ENCODE measurements around the gene TBC1D5.
"Not testable (repeated sequence)": the region's sequence is repeated elsewhere in the genome, so short reads cannot be mapped to it uniquely, and the experiment has no call there.

Gene TBC1D5

DNA sequence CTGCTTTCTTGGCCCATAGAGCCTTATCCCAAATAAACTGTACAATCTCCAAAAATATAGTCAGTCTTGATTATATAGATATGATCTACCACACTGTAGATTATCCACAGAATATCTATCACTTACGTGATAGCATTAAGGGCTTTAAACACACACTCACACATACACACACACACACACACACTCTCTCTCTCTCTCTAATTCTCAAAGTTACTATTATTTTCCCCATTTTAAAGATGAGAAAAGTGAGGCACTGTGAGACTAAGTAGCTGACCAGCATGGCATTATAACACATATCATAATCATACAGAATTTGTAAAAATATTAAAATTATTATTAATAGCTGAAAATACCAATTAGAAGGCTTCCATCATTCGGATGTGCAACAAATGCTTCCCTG lies 4.2 kb downstream of the TBC1D5 start:
- Histone ChIP-seq H3K4me1 (ENCODE audit: low read depth, poor library complexity, severe bottlenecking) (peaks cover 10% of the 10 kb centered on the region), H3K36me3 (ENCODE audit: insufficient read depth) (no peaks in the 10 kb centered on the region), H3K79me2 (ENCODE audit: insufficient read depth, low read depth) (peaks cover 16% of the 10 kb centered on the region; the same call in 1 of the 2 replicates), H4K20me1 (ENCODE audit: insufficient read depth) (no peaks in the 10 kb centered on the region), H3K4me3 (IDR thresholded peaks at IDR 0.05; ENCODE audit: insufficient read depth, low read depth, low read length) (no peak overlapping the region), H2AFZ (ENCODE audit: low read depth) (no peak overlapping the region), H3K9ac (no peak overlapping the region), H3K4me2 (no peak overlapping the region), H3K27me3 (ENCODE audit: insufficient read depth, low read depth) (no peaks in the 10 kb centered on the region), H3K27ac (no peak overlapping the region)
- TF ChIP-seq, protein P1, sequence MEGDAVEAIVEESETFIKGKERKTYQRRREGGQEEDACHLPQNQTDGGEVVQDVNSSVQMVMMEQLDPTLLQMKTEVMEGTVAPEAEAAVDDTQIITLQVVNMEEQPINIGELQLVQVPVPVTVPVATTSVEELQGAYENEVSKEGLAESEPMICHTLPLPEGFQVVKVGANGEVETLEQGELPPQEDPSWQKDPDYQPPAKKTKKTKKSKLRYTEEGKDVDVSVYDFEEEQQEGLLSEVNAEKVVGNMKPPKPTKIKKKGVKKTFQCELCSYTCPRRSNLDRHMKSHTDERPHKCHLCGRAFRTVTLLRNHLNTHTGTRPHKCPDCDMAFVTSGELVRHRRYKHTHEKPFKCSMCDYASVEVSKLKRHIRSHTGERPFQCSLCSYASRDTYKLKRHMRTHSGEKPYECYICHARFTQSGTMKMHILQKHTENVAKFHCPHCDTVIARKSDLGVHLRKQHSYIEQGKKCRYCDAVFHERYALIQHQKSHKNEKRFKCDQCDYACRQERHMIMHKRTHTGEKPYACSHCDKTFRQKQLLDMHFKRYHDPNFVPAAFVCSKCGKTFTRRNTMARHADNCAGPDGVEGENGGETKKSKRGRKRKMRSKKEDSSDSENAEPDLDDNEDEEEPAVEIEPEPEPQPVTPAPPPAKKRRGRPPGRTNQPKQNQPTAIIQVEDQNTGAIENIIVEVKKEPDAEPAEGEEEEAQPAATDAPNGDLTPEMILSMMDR (conservative IDR thresholded peaks at IDR 0.05; ENCODE audit: low read depth, low read length): no peak

GRCh38 chr3:17737591-17737990 lies 4.8 kb downstream of the TBC1D5 start:
- Histone ChIP-seq H4K20me1 (ENCODE audit: insufficient read depth) (no peaks in the 10 kb centered on the region), H3K27ac (no peak overlapping the region), H3K4me1 (ENCODE audit: low read depth, poor library complexity, severe bottlenecking) (peaks cover 10% of the 10 kb centered on the region), H2AFZ (ENCODE audit: low read depth) (no peak overlapping the region), H3K4me3 (IDR thresholded peaks at IDR 0.05; ENCODE audit: insufficient read depth, low read depth, low read length) (no peak overlapping the region), H3K79me2 (ENCODE audit: insufficient read depth, low read depth) (peaks cover 16% of the 10 kb centered on the region; the same call in 1 of the 2 replicates), H3K36me3 (ENCODE audit: insufficient read depth) (no peaks in the 10 kb centered on the region), H3K4me2 (no peak overlapping the region), H3K9ac (no peak overlapping the region), H3K27me3 (ENCODE audit: insufficient read depth, low read depth) (no peaks in the 10 kb centered on the region)
- TF ChIP-seq, protein P1 (conservative IDR thresholded peaks at IDR 0.05; ENCODE audit: low read depth, low read length): no peak

DNA sequence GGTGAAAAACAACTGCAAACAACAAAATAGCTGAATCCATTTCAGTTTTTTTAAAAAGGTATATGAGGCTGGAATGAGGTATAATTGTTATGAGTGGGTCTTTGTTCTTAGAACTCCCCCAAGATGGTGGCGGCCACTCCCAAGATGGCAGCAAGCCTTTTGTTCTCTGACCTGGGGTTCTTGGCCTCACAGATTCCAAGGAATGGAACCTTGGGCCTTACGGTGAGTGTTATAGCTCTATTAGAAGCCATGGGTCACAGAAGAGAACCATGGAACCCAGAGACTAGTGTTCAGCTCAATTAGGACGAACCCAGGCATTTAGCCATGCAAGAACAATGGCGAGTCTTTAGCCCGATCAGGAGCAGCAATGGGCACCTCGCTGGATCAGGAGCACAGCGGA lies 7.1 kb downstream of the TBC1D5 start:
- not testable (repeated sequence) for H3K4me2 ChIP-seq; H3K9ac ChIP-seq; H3K27ac ChIP-seq; H3K36me3 ChIP-seq (ENCODE audit: insufficient read depth); H3K27me3 ChIP-seq (ENCODE audit: insufficient read depth, low read depth); H3K4me3 ChIP-seq (IDR thresholded peaks at IDR 0.05; ENCODE audit: insufficient read depth, low read depth, low read length); H2AFZ ChIP-seq (ENCODE audit: low read depth); H3K79me2 ChIP-seq (ENCODE audit: insufficient read depth, low read depth); H3K4me1 ChIP-seq (ENCODE audit: low read depth, poor library complexity, severe bottlenecking); H4K20me1 ChIP-seq (ENCODE audit: insufficient read depth)

DNA sequence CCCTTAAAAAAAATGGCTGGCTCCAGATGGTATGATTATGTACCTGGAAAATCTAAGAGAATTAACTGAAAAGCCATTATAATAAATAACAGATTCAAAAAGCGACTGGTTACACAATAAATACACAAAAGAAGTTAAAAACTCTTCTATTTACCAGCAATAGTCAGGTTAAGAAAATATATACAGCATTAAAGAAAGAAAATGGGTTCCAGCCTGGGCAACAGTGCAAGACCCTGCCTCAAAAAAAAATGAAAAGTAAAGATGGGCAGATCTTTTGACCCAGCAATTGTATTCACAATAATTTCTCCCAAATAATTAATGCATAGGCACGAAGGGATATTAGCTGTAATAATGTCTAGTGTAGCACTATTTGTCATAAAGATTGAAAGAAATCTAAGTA lies 8.7 kb downstream of the TBC1D5 start:
- no peaks in the 10 kb centered on the region for H4K20me1 ChIP-seq (ENCODE audit: insufficient read depth)
- H3K36me3 ChIP-seq (ENCODE audit: insufficient read depth): no peaks in the 10 kb centered on the region
- H3K4me1 ChIP-seq (ENCODE audit: low read depth, poor library complexity, severe bottlenecking): no peaks in the 10 kb centered on the region
- H2AFZ ChIP-seq (ENCODE audit: low read depth): no peak overlapping the region
- no peak overlapping the region for H3K27ac ChIP-seq
- H3K79me2 ChIP-seq (ENCODE audit: insufficient read depth, low read depth): no peaks in the 10 kb centered on the region
- H3K4me3 ChIP-seq (IDR thresholded peaks at IDR 0.05; ENCODE audit: insufficient read depth, low read depth, low read length): no peak overlapping the region
- H3K9ac ChIP-seq: no peak overlapping the region
- TF ChIP-seq, protein P1 (conservative IDR thresholded peaks at IDR 0.05; ENCODE audit: low read depth, low read length): no peak
- H3K27me3 ChIP-seq (ENCODE audit: insufficient read depth, low read depth): no peaks in the 10 kb centered on the region
- no peak overlapping the region for H3K4me2 ChIP-seq

- H3K27me3 ChIP-seq (ENCODE audit: insufficient read depth, low read depth): no peaks in the 10 kb centered on the region
- H3K36me3 ChIP-seq (ENCODE audit: insufficient read depth): no peaks in the 10 kb centered on the region
- TF ChIP-seq, protein P1 (conservative IDR thresholded peaks at IDR 0.05; ENCODE audit: low read depth, low read length): no peak
- no peak overlapping the region for H3K27ac ChIP-seq
- H2AFZ ChIP-seq (ENCODE audit: low read depth): no peak overlapping the region
- H3K9ac ChIP-seq: no peak overlapping the region
- no peaks in the 10 kb centered on the region for H3K79me2 ChIP-seq (ENCODE audit: insufficient read depth, low read depth)
- no peaks in the 10 kb centered on the region for H4K20me1 ChIP-seq (ENCODE audit: insufficient read depth)
- H3K4me1 ChIP-seq (ENCODE audit: low read depth, poor library complexity, severe bottlenecking): no peaks in the 10 kb centered on the region
- H3K4me2 ChIP-seq: no peak overlapping the region
- H3K4me3 ChIP-seq (IDR thresholded peaks at IDR 0.05; ENCODE audit: insufficient read depth, low read depth, low read length): no peak overlapping the region
Observed at GRCh38 chr3:17733215-17733614, 9.2 kb downstream of the TBC1D5 start.
